ENCODE data around the gene CHP1.

DNA sequence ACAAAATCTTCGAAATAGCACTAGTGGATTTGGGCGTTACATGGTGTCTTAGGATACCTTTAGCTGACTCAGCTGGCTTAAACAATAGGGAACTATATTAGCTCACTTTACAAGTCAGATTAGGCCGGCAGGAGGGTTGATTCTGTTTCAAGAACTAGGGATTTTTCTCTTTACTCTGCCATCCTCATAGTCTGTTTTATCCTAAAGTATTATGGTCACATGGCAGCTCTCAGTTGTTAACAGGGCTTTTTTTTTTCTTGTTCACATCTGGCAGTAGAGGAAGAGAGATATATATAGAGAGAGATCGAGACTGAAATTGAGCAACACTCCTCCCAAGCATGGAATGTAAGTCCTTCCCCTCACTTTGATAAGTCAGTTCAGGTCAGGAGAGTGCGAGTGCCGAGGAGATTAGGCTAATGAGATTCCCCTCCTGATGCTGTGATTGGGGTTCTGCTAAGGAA is 32.9 kb downstream of the CHP1 start:
- TF ChIP-seq EZH2 (IDR thresholded peaks at IDR 0.05) (no peak), CTCF (IDR thresholded peaks at IDR 0.05 in 2 of 3, conservative IDR thresholded peaks at IDR 0.05 in 1 of 3; ENCODE audit: borderline replicate concordance in 1 of 3, insufficient read depth in 1 of 3, low read depth in 2 of 3, low read length in 2 of 3) (no peak), EGR1 (IDR thresholded peaks at IDR 0.05; ENCODE audit: low read depth) (no peak), YY1 (IDR thresholded peaks at IDR 0.05; ENCODE audit: extremely low read depth, insufficient replicate concordance, low read depth, low read length) (no peak), POLR2A (IDR thresholded peaks at IDR 0.05; ENCODE audit: borderline replicate concordance, extremely low read depth, insufficient read depth, insufficient read length) (no peak), SP1 (IDR thresholded peaks at IDR 0.05; ENCODE audit: low read depth) (no peak), CEBPB (IDR thresholded peaks at IDR 0.05; ENCODE audit: low read depth) (no peak), RAD21 (IDR thresholded peaks at IDR 0.05; ENCODE audit: low read depth) (no peak), POLR2AphosphoS5 (IDR thresholded peaks at IDR 0.05; ENCODE audit: low read depth, low read length) (no peak), JUND (IDR thresholded peaks at IDR 0.05) (no peak), MAX (IDR thresholded peaks at IDR 0.05) (no peak)
- TF ChIP-seq, protein P1, sequence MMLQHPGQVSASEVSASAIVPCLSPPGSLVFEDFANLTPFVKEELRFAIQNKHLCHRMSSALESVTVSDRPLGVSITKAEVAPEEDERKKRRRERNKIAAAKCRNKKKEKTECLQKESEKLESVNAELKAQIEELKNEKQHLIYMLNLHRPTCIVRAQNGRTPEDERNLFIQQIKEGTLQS (IDR thresholded peaks at IDR 0.05) = no peak
- TF ChIP-seq, protein P2, sequence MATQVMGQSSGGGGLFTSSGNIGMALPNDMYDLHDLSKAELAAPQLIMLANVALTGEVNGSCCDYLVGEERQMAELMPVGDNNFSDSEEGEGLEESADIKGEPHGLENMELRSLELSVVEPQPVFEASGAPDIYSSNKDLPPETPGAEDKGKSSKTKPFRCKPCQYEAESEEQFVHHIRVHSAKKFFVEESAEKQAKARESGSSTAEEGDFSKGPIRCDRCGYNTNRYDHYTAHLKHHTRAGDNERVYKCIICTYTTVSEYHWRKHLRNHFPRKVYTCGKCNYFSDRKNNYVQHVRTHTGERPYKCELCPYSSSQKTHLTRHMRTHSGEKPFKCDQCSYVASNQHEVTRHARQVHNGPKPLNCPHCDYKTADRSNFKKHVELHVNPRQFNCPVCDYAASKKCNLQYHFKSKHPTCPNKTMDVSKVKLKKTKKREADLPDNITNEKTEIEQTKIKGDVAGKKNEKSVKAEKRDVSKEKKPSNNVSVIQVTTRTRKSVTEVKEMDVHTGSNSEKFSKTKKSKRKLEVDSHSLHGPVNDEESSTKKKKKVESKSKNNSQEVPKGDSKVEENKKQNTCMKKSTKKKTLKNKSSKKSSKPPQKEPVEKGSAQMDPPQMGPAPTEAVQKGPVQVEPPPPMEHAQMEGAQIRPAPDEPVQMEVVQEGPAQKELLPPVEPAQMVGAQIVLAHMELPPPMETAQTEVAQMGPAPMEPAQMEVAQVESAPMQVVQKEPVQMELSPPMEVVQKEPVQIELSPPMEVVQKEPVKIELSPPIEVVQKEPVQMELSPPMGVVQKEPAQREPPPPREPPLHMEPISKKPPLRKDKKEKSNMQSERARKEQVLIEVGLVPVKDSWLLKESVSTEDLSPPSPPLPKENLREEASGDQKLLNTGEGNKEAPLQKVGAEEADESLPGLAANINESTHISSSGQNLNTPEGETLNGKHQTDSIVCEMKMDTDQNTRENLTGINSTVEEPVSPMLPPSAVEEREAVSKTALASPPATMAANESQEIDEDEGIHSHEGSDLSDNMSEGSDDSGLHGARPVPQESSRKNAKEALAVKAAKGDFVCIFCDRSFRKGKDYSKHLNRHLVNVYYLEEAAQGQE (IDR thresholded peaks at IDR 0.05; ENCODE audit: low read depth) = no peak

Data from HCT116 (cell line).